ENCODE results near the gene C2orf68.
A peak's percentile ranks its signal among the peaks of the same experiment; 100 is the strongest.
"Not testable (repeated sequence)": the region's sequence is repeated elsewhere in the genome, so short reads cannot be mapped to it uniquely, and the experiment has no call there.

Gene C2orf68

DNA sequence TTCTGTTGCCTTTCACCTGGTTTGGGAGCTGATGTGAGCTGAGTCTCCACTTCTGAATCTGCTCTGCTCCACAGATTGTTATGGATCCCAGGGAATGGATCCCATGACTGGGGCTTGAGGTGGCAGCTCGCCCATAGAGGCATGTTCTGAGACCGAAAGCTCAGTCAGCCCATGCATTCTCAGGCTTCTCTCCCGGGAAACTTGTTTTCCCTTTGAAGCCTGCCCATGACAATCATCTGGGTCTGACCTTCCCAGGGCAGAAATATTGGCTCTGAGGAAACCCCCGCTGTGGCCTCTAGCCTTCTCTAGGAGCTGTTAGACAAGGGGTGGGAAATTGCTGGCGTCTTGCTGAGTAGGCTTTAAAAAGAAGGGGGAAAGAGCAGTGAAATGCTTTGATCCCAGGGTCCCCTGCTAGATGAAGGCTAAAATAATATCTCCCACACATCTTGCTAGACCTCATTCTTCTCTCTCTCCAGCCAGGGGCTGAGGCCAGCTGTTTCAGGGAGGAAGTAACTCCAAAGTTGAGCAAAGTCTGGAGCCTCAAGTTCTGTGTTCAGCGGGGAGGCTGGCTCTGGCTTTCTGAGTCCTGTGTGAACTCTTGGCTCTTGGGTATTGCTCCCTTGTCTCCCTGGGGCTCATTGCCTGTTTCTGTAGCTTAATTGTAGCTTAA is 32.5 kb downstream of the C2orf68 start:
- no peak for DNase-seq

DNA sequence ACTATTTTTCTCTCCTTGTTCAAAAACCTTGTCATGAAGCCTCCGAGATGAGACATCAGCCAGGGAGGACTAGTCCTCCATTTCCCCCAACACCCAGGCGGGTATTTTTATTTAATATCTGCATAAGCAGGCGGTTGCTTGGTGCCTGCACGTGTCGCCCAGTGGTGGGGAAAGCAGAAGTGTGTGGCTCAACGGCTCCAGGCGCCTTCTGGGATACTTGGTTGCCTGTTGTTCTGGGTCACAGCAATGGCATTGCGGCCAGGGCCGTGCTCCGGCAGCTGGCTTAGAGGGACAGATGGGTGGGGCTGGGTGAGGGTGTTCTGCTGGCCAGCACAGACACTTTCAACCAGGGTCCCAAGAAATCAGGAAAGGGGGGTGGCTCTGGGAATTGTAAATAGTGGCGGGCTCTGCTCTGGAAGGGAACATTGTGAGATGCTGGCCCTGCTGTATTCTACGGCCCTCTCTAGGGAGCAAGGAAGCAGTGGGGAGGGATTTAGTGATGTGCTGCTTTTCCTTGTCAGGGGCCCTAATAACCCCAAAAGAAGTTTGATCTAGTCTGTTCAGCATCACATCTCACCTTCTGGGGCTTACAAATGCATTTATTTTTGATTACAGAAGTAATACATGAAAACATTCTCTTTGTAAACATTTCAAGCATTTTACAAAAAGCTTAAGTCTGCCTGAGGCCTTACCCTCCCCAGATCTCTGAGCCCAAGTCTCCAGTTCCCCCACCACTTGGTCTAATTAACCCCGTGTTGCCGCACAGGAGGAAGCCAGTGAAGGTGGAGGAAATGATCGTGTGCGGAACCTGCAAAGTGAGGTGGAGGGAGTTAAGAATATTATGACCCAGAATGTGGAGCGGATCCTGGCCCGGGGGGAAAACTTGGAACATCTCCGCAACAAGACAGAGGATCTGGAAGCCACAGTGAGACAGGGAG is 33.4 kb downstream of the C2orf68 start:
- no peak for DNase-seq

GRCh38 chr2:85577386-85578242 is 34.3 kb downstream of the C2orf68 start, which contains the start of gene VAMP8:
VAMP8 (plus strand) TSS chr2:85577586; CDS start chr2:85577647, 61 bp downstream.
- DNase-seq, result no peak

DNA sequence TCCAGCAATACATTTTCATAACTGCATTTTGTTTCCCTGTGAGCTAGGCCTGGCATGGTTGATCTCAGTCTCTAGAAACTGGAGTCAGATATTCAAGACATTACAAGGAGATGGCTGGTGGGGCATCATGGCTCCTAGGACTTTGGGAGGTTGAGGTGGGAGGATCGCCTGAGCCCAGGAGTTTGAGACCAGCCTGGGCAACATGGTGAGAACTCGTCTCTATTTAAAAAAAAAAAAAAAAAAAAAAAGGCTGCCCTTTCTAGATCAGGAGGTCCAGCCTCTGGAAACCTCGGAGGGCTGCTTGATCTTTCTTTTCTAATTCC is 34.8 kb downstream of the C2orf68 start:
- DNase-seq, result no peak

- DNase-seq, result no peak
Observed at GRCh38 chr2:85575739-85576138, 36.1 kb downstream of the C2orf68 start.

- DNase-seq, result no peak
Observed at GRCh38 chr2:85566265-85566664, 45.6 kb downstream of the C2orf68 start.

GRCh38 chr2:85564144-85564563 is 47.7 kb downstream of the C2orf68 start:
- no peak for DNase-seq

DNA sequence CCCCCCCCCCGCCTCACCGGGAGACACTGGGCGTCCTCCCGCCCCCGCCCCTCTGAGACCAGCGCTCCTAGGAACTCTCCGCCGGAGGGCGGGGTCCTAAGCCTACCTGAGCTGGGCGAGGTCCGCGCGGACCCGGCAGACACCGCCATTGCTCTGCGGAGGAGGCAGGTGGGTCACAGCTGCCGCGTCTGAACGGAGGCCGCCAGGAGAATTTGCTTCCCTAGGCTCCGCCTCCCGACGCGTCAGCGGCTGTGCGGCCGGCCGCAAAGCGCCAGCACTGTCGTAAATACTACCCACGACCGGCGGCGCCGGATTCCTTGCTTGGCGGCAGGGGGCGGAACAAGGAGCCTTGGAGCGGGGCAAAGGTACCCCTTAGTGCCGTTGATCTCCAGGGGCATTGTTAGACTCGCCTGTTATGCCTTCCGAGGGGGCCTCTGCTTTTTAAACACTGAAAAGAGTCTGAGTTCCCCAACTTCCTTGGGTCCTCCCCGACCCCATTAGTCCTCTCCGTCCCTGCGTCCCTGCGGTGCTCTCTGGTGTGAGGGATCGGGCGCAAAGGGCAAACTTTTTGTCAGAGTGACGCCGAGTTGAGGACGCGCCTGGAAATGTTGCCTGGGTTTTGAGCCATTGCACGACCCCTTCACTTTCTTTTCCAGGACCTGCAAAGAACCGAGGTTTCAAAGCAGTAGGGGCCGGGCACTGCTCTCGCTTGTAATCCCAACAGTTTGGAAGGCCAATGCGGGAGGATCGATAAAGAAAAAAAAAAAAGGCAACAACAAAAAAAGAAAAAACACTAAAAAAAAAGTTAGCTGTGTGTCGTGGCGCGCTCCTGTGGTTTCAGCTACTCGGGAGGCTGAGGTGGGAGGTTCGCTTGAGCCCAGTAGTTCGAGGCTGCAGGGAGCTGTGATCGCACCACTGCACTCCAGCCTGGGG is 50.3 kb downstream of the C2orf68 start, which contains the start of gene GGCX:
Gene GGCX (minus strand): TSS at position 214 of the 933 bp plus-strand sequence. CDS start 65 bp downstream, at position 149.
- peak; percentile 74 for DNase-seq

DNA sequence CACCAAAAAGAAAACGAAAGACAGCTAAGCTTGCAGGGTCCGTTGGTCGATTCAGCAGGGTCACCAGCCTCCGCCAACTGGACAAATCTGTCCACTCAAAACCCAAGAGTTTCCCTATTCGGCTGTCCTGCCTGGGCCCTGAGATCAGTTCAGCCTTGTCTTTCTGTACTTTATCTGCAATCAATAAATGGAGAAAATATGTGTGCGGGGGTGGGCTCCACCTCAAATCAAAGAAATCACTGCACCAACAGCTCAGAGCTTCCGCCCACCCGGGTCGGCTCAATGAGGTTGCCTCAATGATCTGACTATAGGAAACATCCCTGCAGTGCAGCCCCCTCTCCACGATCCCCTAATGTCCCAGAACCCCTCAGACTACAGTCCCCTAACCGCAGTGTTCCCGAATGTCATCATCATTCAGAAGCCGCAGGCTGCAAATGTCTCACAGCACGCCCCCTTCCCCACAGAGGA is 51.0 kb downstream of the C2orf68 start:
- no peak for DNase-seq

- not testable (repeated sequence) for DNase-seq
Observed at GRCh38 chr2:85560403-85560726, 51.5 kb downstream of the C2orf68 start.

DNA sequence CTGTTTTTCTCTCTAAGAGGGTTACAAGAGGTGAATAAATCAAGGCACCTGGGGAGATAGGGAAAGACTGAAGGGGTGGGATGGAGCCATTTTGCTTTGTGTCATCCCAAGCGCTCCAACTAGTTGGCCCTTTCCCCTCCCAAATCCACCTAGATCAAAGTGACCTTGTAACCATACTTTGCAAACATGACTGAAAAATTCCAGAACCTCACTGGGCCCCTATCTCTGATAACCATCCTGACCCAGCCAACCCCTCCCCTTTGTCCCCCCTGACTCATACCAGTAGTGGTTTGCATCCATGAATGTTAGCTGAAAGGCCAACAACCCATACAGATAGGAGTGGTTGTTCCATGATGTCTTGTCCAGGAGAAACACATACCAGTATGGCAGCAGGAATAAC is 53.7 kb downstream of the C2orf68 start:
- no peak for DNase-seq

DNA sequence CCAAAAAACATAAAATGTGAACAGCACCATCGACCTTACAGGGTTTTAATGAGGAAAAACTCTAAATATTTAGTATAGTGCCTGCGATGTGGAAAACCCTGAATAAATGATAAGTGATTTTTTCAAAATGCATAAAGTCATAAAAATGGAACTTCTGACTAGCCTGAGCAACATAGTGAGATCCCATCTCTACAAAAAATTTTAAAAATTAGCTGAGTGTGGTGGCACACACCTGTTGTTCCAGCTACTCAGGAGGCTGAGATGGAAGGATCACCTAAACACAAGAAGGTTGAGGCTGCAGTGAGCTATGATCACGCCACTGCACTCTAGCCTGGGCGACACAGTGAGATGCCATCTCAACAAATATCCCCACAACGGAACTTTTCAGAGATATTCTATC is 54.7 kb downstream of the C2orf68 start:
- no peak for DNase-seq

Measured in NCI-H748 treated with DMSO at 0.1 percent for 48 hours (cell line).